GM12891 (cell line): Measurements from ENCODE around the gene CLPTM1L.

Experiments
- PAX5 ChIP-seq: IDR thresholded peaks from 2 replicates; pipeline ENCODE4 v1.6.1; 2011; ENCODE audit warnings: low read length, moderate library complexity, mild to moderate bottlenecking; ENCODE audit not compliant: insufficient read depth, severe bottlenecking
- POLR2A ChIP-seq: IDR thresholded peaks from 2 replicates; pipeline ENCODE4 v1.6.1; 2011; ENCODE audit warnings: low read depth, low read length, control low read depth
- SPI1 ChIP-seq: IDR thresholded peaks from 2 replicates; pipeline ENCODE4 v1.6.1; 2011; ENCODE audit warnings: low read depth, low read length, control low read depth
- TAF1 ChIP-seq: IDR thresholded peaks from 2 replicates; pipeline ENCODE4 v1.6.1; 2011; ENCODE audit warnings: low read depth, low read length, control low read depth

DNA sequence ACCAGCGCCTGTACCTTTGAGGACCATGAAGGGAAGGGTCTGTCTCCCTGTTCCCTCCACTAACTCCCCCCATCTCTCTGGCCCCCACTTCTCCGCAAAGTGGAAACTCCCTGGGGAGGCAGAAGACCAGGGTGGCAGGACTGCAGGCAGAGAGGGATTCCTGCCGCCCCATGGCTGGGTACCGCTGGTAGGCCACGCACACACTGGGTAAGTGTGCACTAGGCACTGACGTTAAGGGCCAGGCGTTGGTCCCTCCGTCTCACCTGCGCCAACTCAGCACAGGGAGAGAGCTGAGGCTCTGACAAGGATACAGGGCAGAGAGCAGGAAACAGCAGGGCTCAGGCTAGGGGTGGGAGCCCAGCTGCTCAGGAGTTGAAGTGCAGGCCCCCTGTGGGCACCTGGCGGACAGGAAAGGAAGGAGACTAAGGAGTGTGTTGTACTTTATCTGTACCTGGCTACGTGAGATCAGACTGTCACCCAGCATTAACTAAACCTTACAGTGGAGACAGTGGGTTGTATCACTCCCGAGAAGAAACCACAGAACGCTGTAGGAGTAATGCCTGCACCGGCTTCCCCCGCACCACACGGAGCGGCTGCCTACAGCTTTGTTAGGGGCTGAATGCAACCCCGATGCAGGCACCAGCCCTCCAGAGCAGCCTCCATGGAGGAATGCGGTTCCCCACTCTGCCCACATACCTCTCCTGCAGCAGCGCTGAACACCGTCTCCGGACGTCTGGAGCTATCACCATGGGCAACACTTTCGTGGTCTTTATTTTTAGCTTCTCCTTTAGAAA is 34.2 kb upstream of the CLPTM1L start:
- no peak for TF ChIP-seq SPI1
- no peak for TF ChIP-seq POLR2A
- TF ChIP-seq PAX5 = no peak
- TF ChIP-seq TAF1 = no peak
